D721Med (cell line): Measurements from ENCODE around the gene BRI3.

Source experiments
- DNase-seq: peaks from one replicate; pipeline ENCODE4 v3.0.0; 2011; ENCODE audit warnings: low spot score; ENCODE audit not compliant: insufficient read length
- FAIRE-seq: peaks from 2 replicates; lab custom pipeline; 2011; peaks lifted over from hg19 to GRCh38; lab: Jason Lieb, UNC
- TF ChIP-seq, protein P1 (sequence below): IDR thresholded peaks from 2 replicates; pipeline ENCODE4 v1.5.1; 2012; ENCODE audit warnings: mild to moderate bottlenecking, control low read depth; ENCODE audit not compliant: insufficient read depth; ENCODE audit errors: missing control alignments

BRI3 gene

DNA sequence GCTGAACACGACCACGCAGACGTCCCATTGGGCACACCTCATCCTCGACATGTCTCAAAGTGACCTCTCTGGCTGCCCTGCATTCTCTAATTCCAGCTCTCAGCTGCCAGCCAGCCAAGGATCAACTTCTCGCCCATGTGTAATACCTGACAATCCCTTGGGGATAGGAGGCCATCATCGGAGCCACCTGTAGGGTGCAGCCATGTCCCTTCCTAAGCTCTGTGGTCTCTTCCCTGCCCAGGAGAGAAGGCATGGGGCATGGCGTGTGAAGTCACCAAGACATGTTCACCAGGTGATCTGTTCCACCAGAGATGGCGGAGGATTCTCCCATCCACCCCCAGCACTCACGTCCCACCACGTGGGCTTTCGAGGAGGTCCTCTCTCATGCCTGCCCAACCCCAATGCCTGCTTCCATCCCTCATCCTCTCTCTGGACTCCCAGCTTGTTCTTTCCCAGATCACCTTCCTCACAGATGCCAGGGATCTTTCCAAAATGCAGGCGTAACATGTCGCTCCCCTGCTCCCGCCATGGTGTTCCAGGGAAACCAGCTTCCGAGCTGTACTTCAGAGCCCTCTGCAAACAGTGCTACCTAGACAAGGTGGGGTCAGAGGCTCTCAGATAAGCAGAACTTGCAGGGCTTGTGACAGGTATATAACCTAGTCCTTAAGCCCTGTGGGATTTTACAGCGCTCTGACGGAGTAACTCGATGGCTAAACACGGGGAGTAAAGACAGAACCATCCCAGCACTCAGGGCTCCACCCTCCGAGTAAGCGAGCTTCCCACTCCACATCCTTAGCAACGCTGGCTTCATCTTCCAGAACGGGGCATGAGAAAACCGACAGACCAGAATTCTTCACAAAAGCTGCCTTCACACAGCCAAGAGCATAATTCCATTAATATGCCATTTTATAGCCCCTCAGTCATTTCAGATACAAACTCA, 41.1 kb downstream of the BRI3 start:
- DNase-seq (no peak), FAIRE-seq (no peak)
- TF ChIP-seq, protein P1, sequence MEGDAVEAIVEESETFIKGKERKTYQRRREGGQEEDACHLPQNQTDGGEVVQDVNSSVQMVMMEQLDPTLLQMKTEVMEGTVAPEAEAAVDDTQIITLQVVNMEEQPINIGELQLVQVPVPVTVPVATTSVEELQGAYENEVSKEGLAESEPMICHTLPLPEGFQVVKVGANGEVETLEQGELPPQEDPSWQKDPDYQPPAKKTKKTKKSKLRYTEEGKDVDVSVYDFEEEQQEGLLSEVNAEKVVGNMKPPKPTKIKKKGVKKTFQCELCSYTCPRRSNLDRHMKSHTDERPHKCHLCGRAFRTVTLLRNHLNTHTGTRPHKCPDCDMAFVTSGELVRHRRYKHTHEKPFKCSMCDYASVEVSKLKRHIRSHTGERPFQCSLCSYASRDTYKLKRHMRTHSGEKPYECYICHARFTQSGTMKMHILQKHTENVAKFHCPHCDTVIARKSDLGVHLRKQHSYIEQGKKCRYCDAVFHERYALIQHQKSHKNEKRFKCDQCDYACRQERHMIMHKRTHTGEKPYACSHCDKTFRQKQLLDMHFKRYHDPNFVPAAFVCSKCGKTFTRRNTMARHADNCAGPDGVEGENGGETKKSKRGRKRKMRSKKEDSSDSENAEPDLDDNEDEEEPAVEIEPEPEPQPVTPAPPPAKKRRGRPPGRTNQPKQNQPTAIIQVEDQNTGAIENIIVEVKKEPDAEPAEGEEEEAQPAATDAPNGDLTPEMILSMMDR: no peak

DNA sequence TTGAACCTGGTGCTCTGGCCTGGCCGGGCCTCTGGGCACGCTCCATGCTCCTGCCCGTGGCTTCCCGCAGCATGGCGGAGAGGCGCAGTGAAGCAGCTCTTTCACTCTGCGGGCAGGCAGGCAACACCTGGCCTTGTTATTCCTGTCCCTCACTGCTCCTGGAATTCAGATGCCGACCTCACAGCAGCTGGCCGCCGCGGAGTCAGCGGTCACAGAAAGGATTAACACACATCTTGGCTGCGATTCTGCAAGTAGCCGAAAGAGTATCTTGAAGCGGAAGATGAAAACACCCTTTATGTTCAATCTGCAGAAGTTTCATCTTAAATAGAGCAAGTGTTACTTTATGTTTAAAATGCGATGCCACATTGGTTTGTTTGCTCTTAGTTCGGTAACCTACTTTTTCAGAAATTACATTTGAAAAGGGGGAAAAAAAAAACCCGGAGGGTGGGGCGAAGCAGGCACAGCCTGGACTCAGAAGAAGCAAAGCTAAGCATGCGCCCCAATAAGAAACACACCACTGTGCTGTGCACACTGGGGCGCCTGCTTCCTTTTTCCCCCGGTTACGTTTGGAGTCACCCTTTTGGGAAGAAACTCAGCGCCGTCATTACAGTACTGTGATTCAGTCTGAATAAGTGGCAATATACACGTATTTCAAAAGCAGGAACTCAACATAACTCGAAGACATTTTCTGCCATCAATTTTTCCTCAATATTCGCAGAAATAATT, 42.3 kb downstream of the BRI3 start:
- FAIRE-seq (no peak), DNase-seq (no peak)
- TF ChIP-seq, protein P1: no peak

DNA sequence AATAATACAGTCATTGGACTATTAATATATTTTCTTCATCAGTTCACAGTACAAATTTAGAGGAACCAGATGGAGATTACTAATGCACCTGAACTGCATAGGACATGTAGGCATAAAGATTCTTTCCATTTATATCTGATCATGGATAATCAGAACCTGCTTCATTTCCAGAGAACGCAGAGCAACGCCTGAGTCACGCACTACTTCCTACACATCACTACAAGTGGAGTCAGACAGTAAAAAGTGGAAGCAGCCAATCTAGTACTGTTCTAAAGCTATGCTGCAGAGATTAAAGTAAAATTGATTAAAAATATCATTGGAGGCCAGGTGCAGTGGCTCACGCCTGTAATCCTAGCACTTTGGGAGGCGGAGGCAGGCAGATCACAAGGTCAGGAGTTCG, 43.3 kb downstream of the BRI3 start:
- FAIRE-seq: no peak
- TF ChIP-seq, protein P1: no peak
- no peak for DNase-seq

DNA sequence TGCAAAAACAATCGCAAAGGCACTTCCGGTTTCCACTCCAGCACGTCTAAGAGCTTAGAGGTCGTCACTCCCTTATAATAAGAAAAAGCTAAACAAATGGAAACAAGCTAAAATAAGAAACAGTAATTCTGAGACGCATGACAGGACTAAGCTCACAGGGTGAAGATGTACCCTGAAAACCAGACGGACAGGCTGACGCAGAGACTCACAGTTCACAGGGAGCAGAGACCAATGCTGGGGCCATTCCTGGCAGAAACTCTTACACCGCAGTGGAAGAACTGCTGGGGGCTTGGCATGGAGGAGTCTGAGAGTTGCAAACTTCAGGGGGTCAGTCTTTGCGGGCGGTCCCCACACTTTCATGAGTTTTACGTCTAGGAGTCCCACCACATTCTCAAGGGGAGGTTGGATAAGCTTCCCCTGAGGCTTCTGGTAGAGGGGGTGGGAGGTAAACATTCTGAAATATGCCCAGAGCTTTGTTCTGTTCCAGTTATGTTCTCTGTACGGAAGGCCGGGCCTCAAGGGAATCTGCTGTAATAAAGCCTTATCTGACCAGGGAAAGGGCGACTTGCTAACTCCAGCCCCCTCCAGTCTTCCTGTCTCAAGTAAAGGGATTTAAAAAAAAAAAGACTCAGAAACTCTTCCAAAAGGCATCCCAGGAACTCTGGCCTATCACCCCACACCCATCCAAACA, 47.8 kb downstream of the BRI3 start:
- TF ChIP-seq, protein P1: no peak
- FAIRE-seq (no peak), DNase-seq (no peak)

DNA sequence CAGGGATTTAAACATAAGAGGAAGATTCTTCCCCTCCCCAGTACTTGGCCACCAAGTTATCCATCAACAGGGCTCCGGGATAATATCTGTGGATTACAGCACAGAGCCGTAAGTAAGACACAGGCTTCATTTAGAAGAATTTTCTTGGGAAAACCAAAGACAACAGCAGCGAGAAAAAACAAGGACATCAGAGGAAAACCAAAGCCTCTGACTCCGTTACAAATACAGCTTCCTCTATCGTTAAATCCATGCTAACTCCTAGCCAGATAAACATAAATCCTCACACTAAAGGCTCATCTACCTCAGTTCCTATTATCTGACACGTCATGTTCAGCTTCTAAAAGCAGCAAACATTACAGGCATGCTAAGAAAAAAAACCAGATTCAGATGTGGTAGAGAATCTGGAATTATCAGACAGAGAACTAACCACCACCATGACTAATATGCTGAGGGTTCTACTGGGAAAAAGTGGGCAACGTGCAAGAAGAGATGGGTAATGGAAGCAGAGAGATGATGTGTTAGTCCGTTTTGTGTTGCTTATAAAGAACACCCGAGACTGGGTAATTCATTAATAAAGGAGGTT, 48.4 kb downstream of the BRI3 start:
- FAIRE-seq (no peak), DNase-seq (no peak)
- TF ChIP-seq, protein P1: no peak

DNA sequence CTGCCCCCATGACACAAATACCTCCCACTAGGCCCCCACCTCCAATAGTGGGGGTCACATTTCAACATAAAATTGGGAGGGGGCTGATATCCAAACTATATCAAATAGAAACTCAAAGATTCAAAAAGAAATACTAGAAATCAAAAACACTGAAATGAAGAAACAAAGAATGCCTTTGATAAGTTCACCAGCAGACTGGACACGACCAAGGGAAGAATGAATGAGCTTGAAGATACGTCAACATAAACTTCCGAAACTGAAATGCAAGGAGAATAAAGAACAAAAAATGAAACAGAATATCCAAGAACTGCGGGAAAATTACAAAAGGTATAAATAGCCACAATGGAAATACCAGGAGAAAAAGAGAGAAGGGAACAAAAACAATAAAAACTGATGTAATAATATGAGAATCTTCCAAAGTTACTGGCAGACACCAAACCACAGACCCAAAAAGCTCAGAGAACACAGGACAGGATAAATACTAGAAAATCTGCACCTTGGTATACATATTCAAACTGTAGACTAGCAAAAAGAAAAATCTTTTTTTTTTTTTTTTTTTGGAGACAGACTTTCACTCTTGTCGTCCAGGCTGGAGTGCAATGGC, 49.5 kb downstream of the BRI3 start:
- no peak for FAIRE-seq
- TF ChIP-seq, protein P1: no peak

More for the DNA sequence above, 49.5 kb downstream of the BRI3 start:
- no peak for DNase-seq
